ENCODE data around the gene OTUD1. TPM values are rescaled to one million over a fixed set of nuclear protein-coding genes. Genes with fewer than 3 reads are reported as not detected.

The OTUD1 gene
- polyA plus RNA-seq, 1 donor (not counting 4 experiments of a cell fraction or from before 2014, with no cell fraction given) = 4.7 TPM

- no peaks in the 10 kb centered on the region for H3K9me3 ChIP-seq (ENCODE audit: control insufficient read depth, low read depth, low read length)
- no peaks in the 10 kb centered on the region for H3K36me3 ChIP-seq (ENCODE audit: control insufficient read depth in 2 of 2, extremely low read depth in 1 of 2, insufficient read depth in 2 of 2, low read length in 2 of 2)
- no peaks in the 10 kb centered on the region for H3K9me1 ChIP-seq (ENCODE audit: control insufficient read depth, extremely low read depth, insufficient read depth, low read length)
Observed at GRCh38 chr10:23413629-23414089, 25.2 kb upstream of the OTUD1 start.

GRCh38 chr10:23414658-23415057 is 24.2 kb upstream of the OTUD1 start:
- Histone ChIP-seq H3K27ac (ENCODE audit: control insufficient read depth, insufficient read depth, low read length) (no peak overlapping the region), H3K9me1 (ENCODE audit: control insufficient read depth, extremely low read depth, insufficient read depth, low read length) (no peaks in the 10 kb centered on the region), H4K20me1 (ENCODE audit: control insufficient read depth, extremely low read depth, insufficient read depth, low read length) (no peaks in the 10 kb centered on the region), H3K4me1 (ENCODE audit: control insufficient read depth, extremely low read depth, insufficient read depth, low read length) (peaks cover 1% of the 10 kb centered on the region), H3K36me3 (ENCODE audit: control insufficient read depth in 2 of 2, extremely low read depth in 1 of 2, insufficient read depth in 2 of 2, low read length in 2 of 2) (no peaks in the 10 kb centered on the region), H2AFZ (ENCODE audit: control insufficient read depth, low read length) (no peak overlapping the region), H3K4me2 (ENCODE audit: control insufficient read depth, extremely low read depth, insufficient read depth, low read depth, low read length) (no peak overlapping the region), H3K79me2 (ENCODE audit: control insufficient read depth, insufficient read depth, low read length) (no peaks in the 10 kb centered on the region), H3K9ac (ENCODE audit: control insufficient read depth, extremely low read depth, insufficient read depth, low read length) (no peak overlapping the region), H3K9me3 (ENCODE audit: control insufficient read depth, low read depth, low read length) (no peaks in the 10 kb centered on the region), H3K27me3 (ENCODE audit: control insufficient read depth, extremely low read depth, insufficient read depth, low read length) (no peaks in the 10 kb centered on the region), H3K4me3 (ENCODE audit: control insufficient read depth in 2 of 3, extremely low read depth in 1 of 3, insufficient read depth in 2 of 3, low read depth in 1 of 3, low read length in 3 of 3) (no peak overlapping the region)
- TF ChIP-seq CTCF (optimal IDR thresholded peaks at IDR 0.05 in 1 of 3, IDR thresholded peaks at IDR 0.05 in 1 of 3, conservative IDR thresholded peaks at IDR 0.05 in 1 of 3; ENCODE audit: extremely low read depth in 1 of 3, insufficient read depth in 2 of 3, low read length in 3 of 3) = no peak
- no peak for TF ChIP-seq EZH2 (IDR thresholded peaks at IDR 0.05; ENCODE audit: low read length)
- FAIRE-seq (no peak), DNase-seq (ENCODE audit: low read depth, low spot score) (no peak)
- dilution Hi-C loops (cut with MboI; ENCODE audit: extremely low pct_ligation_motif_present, low sequenced_read_pairs) = no loop called here

More at GRCh38 chr10:23413629-23414089, 25.2 kb upstream of the OTUD1 start:
- dilution Hi-C loops (cut with MboI; ENCODE audit: extremely low pct_ligation_motif_present, low sequenced_read_pairs) = no loop called here
- H3K4me3 ChIP-seq (ENCODE audit: control insufficient read depth in 2 of 3, extremely low read depth in 1 of 3, insufficient read depth in 2 of 3, low read depth in 1 of 3, low read length in 3 of 3) = no peak overlapping the region
- no peaks in the 10 kb centered on the region for H4K20me1 ChIP-seq (ENCODE audit: control insufficient read depth, extremely low read depth, insufficient read depth, low read length)
- no peaks in the 10 kb centered on the region for H3K4me1 ChIP-seq (ENCODE audit: control insufficient read depth, extremely low read depth, insufficient read depth, low read length)
- no peak for DNase-seq (ENCODE audit: low read depth, low spot score)
- H3K4me2 ChIP-seq (ENCODE audit: control insufficient read depth, extremely low read depth, insufficient read depth, low read depth, low read length) = no peak overlapping the region
- H2AFZ ChIP-seq (ENCODE audit: control insufficient read depth, low read length) = no peak overlapping the region
- FAIRE-seq = no peak
- H3K9ac ChIP-seq (ENCODE audit: control insufficient read depth, extremely low read depth, insufficient read depth, low read length) = no peak overlapping the region
- H3K27ac ChIP-seq (ENCODE audit: control insufficient read depth, insufficient read depth, low read length) = no peak overlapping the region
- H3K27me3 ChIP-seq (ENCODE audit: control insufficient read depth, extremely low read depth, insufficient read depth, low read length) = no peaks in the 10 kb centered on the region
- H3K79me2 ChIP-seq (ENCODE audit: control insufficient read depth, insufficient read depth, low read length) = no peaks in the 10 kb centered on the region
- TF ChIP-seq CTCF (optimal IDR thresholded peaks at IDR 0.05 in 1 of 3, IDR thresholded peaks at IDR 0.05 in 1 of 3, conservative IDR thresholded peaks at IDR 0.05 in 1 of 3; ENCODE audit: extremely low read depth in 1 of 3, insufficient read depth in 2 of 3, low read length in 3 of 3) = no peak
- TF ChIP-seq EZH2 (IDR thresholded peaks at IDR 0.05; ENCODE audit: low read length) = no peak
